SIG-M5 treated with dmso at 0.1 percent for 504 hours (cell line): Measurements from ENCODE around the gene STT3A.

Experiments used
- DNase-seq: peaks from one replicate; lab custom pipeline; 2025; ENCODE audit not compliant: unreplicated experiment; lab: John Stamatoyannopoulos, UW

Gene STT3A

GRCh38 chr11:125649465-125650166 lies 57.0 kb downstream of the STT3A start:
- DNase-seq: no peak

- DNase-seq: no peak
Measured at GRCh38 chr11:125662689-125663088, 70.0 kb downstream of the STT3A start.

- DNase-seq: no peak
Measured at GRCh38 chr11:125663910-125664309, 71.3 kb downstream of the STT3A start.

- no peak for DNase-seq
Measured at GRCh38 chr11:125667151-125667550, 74.5 kb downstream of the STT3A start.

- DNase-seq: no peak
Measured at GRCh38 chr11:125670172-125670571, 77.5 kb downstream of the STT3A start.

- DNase-seq: no peak
Measured at GRCh38 chr11:125671561-125671960, 78.9 kb downstream of the STT3A start.
